HG03565 (cell line): ENCODE data around the gene CYP27B1.

ENCODE experiments used
- ATAC-seq: cut with Tn5 transposase; IDR thresholded peaks from one replicate; pipeline ENCODE4 v1.9.1; 2021; ENCODE audit warnings: mild to moderate bottlenecking, moderate library complexity; ENCODE audit not compliant: unreplicated experiment

Gene CYP27B1

GRCh38 chr12:57736741-57737466 is 30.0 kb downstream of the CYP27B1 start:
- no peak for ATAC-seq

GRCh38 chr12:57735952-57736740 is 30.7 kb downstream of the CYP27B1 start:
- no peak for ATAC-seq

- no peak for ATAC-seq
Observed at GRCh38 chr12:57735198-57735855, 31.6 kb downstream of the CYP27B1 start.

- ATAC-seq, result no peak
Observed at GRCh38 chr12:57734591-57734990, 32.3 kb downstream of the CYP27B1 start.

- ATAC-seq, result no peak
Observed at GRCh38 chr12:57733928-57734327, 33.0 kb downstream of the CYP27B1 start.

GRCh38 chr12:57732726-57733593 is 33.9 kb downstream of the CYP27B1 start:
- no peak for ATAC-seq

GRCh38 chr12:57732270-57732669 is 34.6 kb downstream of the CYP27B1 start:
- ATAC-seq, result no peak

- no peak for ATAC-seq
Observed at GRCh38 chr12:57731411-57732080, 35.3 kb downstream of the CYP27B1 start.

GRCh38 chr12:57730336-57731067 is 36.4 kb downstream of the CYP27B1 start:
- ATAC-seq, result no peak

- no peak for ATAC-seq
Observed at GRCh38 chr12:57729321-57729844, 37.5 kb downstream of the CYP27B1 start.

GRCh38 chr12:57727758-57728395 is 39.0 kb downstream of the CYP27B1 start:
- ATAC-seq, result no peak

- no peak for ATAC-seq
Observed at GRCh38 chr12:57726884-57727757, 39.8 kb downstream of the CYP27B1 start.

- ATAC-seq, result no peak
Observed at GRCh38 chr12:57726151-57726883, 40.6 kb downstream of the CYP27B1 start.

GRCh38 chr12:57725851-57726150 is 41.1 kb downstream of the CYP27B1 start:
- ATAC-seq, result no peak

- ATAC-seq, result no peak
Observed at GRCh38 chr12:57724936-57725740, 41.7 kb downstream of the CYP27B1 start.
